COLO668 (cell line): Measurements from ENCODE around the gene COA5.
"Not testable (repeated sequence)": the region's sequence is repeated elsewhere in the genome, so short reads cannot be mapped to it uniquely, and the experiment has no call there.

Experiments used
- DNase-seq: peaks from one replicate; lab custom pipeline; 2025; ENCODE audit not compliant: unreplicated experiment; lab: John Stamatoyannopoulos, UW

COA5 gene

DNA sequence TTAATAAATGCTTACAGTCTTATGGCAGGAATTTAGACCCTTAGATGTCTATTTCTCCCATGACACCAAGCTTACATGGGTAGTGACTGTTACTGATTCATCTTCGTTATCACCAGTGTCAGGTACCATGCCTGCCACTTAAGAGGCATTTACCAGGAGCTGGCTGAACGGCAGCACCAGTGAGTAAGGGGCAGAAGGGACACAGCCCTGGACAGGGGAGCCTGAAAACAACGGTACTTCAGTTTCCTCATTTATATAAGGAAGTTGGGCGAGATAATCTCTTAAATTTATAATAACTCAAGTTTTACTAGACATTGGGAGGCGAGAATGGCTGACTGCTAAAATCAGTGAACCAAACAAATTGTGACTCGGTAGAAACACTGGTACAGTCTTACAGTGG, 1.2 kb downstream of the COA5 start:
- DNase-seq = no peak

DNA sequence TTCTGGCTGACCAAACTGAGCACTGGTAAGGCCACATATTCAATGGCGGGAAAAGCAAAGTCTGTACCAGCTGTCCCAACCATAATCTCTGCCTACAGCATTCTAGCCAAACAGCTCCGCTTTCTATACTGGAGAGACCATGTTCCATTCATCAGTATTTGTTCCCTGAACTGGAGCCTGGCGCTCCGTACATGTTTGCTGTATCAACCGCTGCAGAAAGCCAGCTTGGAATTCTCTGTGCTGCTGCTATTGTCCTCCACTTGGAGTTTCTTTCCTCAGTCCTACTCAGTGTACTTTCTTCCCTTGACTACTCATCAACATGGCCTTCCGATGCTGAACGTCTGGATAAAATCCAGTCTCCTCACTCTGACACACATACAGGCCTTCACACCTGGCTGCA, 1.9 kb downstream of the COA5 start:
- DNase-seq = no peak

DNA sequence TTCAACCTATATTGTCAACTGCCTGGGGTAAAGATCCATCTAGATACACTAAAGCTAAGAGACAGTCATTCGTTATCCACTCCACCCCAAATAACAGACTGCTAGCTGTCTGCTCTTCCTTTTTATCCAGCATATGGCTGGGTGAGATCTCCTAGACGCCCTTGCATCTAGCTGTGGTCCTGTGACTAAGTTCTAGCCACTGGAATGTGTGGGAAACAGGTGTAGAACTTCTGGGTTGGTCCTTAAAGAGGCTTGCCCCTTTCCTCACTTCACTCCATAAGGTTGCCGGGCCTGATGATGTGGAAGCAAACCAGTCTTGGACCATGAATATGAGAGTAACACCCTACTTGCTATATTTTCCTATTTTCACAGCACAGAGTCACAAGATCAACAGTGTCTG, 3.2 kb downstream of the COA5 start:
- no peak for DNase-seq

DNA sequence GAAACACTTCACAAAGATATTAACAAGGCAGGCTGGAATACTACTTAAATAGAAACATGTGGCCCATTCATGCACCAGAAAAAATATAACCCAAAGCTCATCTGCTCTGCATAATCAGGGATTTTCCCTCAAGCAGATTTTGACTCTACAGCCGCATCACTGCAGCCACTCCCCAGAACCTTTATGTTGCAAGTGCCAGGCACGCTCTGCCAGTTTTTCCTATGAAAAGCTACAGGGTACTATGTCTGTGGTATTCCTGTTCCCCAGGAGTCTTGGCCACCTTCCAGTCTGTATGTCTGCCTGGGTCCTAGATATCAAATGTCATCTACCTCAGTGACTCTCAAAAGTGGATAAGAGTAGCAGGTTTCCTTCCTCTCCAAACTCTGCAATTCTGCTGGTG, 3.8 kb downstream of the COA5 start:
- no peak for DNase-seq

DNA sequence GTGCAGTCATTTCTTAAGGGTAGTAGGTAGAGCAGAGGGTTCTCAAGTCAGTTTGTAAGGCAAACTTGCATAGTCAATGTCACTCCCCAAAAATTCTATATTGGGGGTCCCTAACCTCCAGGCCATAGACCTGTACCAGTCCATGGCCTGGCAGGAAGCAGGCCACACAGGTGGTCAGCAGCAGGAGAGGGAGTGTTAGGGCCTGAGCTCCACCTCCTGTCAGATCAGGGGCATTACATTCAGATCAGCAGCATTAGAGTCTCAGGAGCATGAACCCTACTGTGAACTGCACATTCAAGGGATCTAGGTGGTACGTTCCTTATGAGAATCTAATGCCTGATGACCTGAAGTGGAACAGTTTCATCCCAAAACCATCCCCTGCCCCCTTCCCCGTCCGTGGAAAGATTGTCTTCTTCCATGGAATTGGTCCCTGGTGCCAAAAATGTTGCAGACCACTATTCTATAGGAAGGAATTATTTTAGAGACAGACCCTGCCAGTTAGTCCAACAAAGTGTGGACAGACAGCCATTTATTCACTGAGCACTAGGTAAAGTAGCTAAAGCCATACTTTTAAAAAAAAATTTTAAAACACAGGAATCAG, 6.7 kb downstream of the COA5 start:
- peak; percentile 22 for DNase-seq

DNA sequence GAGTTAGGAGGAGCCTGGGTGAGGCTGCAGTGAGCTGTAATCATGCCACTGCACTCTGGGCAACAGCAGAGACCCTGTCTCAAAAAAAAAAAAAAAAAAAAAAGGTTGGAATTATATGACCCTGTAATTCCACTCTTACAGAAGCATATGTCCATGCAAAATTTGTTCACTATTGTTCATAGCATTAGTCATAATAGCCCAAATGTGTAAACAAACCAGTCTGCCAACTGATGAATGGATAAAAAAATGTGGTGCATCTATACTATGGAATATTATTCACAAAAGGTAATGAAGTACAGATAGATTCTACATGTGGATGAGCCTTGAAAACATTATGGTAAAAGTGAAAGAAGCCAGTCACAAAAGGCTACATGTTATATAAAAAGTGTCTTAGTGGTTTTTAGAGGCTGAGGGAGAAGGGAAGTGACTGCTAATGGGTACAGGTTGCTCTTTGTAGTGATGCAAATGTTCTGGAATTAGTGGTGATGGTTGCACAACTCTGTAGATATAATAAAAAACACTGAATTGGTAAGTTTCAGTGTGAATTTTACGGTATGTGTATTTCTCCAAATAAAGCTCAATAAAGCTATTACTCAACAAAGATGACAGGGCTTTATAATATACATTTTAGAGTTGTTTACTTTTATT, 9.4 kb downstream of the COA5 start:
- DNase-seq = no peak

DNA sequence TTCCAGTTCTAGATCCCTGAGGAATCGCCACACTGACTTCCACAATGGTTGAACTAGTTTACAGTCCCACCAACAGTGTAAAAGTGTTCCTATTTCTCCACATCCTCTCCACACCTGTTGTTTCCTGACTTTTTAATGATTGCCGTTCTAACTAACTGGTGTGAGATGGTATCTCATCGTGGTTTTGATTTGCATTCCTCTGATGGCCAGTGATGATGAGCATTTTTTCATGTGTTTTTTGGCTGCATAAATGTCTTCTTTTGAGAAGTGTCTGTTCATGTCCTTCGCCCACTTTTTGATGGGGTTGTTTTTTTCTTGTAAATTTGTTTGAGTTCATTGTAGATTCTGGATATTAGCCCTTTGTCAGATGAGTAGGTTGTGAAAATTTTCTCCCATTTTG, 13.6 kb downstream of the COA5 start:
- not testable (repeated sequence) for DNase-seq

DNA sequence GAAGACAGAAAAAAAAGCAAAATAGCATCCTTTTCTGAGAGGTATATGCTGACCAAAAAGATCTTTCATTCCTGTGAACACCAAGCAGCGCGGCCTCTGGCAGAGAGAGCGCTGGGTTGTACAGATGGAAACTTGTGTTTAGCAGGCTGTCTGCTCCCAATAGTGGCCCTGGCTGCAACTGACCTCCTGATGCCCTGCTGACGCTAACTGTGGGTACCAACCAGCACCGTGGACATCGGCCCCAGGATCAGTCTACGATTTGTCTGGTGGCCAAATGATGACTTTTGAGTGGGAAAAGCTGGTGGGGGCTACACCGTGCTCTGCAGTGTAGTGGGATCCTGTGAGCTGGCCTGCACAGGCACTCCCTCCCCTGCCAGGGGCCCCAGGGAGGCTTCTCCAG, 15.7 kb downstream of the COA5 start:
- DNase-seq = no peak

DNA sequence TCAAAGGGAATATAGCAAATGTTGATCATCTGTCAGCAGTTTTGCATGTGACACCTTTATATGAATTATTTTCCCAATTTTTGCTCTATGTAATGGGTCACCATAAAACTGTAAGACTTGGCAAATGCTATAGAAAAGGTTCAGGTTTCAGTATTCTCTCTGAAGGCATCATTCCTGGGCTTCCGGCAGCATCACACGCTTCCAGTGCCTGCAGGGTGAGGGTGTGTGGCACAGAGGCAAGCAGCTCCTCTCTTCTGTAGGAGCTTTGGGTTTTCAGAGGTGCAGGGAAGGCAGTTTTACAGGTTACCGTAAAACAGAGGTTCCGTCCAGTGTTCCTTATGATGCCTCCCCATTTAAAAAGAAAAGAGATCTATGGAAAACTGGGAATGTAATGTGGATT, 18.8 kb downstream of the COA5 start:
- no peak for DNase-seq

DNA sequence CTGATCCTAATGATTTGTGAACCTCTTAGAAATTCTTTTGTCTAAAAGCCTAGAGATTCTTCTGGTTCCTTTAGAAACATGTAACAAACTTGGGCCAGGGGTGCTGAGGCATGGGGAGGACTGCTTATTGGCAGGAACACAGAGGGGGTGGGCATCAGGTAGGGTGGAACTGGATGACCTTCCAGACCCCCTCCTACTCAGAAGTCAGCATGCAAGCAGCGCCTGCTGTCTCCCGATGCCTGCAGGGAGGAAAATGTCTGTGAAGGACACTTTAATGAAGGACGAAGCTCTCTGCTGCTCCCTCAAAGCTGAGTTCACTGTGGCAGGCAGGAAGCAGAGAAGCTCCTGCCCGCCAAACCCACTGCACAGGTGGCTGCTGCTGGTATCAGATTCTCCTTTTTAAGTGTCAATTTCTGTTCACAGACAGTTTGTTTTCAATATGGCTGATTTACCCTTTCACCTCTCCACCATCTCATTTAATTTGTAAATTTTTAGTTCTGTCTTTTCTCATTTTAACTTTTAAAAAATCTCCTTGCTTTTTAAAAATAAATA, 19.4 kb downstream of the COA5 start:
- no peak for DNase-seq

DNA sequence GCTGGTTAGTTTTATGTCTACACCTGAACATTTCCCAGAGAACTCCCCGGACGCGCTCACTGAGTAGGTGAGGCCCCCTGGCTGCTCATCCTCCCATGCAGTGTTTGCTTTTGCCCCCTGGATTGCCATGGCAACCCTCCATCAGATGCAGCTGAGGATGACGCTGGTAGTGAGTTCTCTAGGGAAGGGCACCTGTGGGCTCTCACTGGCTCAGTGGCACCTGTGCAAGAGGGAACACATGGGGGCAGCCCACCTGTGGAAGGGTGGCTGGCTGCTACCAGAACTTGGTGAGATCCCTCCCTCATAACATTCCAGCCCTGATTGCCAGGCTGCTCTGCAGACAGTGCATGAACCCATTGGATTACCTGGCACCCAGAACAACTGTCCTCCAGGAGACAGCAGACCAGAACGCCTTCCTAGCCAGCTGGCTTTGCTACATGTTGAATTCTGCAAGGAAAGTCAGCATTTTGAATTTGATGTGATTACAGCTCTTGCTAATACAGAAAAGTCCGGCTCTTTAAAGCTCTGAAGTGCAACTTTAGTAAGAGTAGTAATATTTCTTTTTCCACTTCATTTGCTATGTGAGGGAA, 21.7 kb downstream of the COA5 start:
- no peak for DNase-seq

DNA sequence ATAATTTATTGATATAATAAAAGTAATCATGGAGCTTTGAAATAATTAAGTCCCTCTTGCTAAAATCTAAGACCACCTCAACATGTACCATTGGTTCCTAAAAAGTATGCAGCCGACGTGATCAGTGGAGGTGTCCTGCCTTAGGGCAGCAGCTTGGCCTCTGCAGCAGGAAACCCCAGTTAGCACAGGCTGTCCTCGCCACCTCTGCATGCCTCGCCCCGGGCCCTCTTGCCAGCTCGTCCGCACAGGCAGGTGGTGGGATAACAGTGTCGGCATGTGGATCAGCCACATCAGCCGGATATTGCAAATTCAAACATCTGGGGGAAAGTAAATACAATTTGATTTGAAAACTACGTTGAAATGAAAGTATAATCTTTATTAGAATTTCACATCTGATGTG, 22.9 kb downstream of the COA5 start:
- DNase-seq = no peak

DNA sequence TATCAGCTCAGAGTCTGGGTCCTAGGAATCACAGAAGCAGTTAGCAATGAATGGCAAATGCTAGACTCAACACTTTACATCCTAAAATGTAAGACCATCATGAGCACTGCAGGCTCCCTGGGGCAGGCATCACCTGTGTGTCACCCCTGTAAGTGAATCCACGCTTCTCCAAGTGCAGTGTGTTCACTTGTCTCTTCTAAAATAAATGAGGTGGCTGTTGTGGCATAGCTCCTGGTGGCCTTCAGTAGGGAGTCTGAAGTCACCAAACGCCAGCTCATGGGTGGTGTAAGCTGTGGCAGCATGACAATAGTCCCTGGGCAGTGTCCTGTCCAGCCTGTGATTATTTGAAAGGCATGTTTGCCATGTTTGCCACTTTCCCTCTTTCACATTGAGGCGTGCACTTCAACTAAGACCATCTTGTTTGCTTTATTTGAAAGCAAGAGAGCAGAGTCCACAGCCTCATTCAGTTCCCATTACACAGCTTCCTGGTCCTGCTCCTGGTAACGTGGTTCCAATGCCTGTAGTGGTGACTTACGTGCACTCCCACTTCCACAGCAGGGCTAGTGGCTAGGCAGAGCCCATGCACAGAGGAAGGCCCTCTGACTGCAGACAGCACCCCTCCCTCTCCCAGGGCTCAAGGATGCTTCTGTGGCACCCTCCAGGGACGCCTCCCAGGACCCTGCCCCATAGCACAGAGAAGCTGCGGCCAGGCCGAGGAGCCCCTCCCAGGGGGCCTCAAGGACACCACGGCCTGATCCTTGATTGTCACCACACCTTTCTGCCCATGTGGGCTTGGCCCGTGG, 24.3 kb downstream of the COA5 start:
- DNase-seq = peak; percentile 10

DNA sequence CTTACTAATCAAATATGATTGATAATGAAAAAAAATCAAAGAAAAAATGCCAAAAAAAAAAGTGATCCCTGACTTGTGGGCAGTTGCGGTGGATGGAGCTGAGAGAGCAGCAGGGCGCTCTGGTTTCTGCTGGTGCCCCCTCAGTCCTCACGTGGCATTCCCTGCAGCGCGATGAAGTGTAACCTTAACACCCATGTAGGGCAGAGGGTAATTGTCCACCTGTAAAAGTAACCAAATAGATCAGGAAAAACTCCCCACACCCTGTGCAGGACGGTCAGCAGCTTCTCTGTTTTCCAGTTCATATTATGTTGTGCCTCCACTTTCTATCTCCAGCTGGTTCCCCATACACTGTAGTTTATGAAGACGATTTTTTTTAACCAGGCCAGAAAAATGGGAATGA, 25.0 kb downstream of the COA5 start:
- DNase-seq = no peak

DNA sequence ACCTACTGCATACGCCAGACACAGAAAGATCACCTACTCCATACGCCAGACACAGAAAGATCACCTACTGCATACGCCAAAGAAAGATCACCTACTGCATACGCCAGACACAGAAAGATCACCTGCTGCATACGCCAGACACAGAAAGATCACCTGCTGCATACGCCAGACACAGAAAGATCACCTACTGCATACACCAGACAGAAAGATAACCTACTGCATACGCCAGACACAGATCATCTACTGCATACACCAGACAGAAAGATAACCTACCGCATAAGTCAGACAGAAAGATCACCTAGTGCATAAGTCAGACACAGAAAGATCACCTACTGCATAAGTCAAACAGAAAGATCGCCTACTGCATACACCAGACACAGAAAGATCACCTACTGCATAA, 25.8 kb downstream of the COA5 start:
- DNase-seq = no peak

DNA sequence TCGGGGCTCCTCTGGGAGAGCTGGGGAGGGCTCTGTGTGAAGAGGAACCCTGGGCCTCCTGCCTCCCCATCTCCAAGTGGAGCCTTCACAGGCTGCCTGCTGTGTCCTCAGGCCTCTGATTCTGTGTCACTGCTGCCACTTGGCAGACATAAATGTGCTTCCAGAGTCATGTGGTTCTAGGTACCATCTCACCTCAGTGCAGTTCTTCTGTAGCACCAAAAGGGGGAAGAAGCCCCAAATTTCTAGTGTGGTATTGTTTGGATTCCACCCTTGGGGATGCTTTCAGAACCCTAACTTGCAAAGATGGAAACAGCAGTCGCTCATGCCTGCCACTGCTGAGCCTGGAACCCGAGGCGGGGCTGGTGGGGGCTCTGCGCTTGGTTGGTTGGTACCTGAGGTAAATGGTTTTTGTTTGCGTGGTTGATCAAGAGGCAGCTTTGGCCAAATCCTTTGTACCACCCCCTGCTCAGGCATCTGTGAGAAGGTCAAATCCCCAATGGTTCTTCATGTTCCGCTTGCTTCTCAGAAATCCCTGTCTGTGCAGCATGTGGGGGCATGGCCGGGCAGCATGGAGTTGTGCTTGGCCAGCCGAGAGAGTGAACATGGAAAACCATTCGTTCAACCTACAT, 27.5 kb downstream of the COA5 start:
- DNase-seq = no peak

DNA sequence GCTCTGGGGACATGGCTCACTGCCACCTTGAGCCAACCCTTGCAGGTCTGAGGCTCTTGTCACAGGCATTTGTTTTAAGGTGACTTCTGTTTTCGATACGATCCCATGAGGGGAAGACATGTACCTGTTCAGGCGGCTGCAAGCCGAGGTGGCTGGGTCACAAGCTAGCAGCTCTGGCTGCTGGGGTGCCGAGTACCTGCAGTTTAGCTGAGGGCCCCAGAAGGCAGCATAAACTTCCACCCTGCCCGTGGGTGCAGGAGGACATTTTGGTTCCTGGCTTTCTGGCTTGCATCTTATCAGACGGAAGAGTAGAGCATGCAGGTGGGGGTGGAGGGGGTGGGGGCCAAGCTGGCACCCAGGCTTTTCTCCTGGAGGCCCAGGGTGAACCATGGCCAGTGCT, 28.4 kb downstream of the COA5 start:
- DNase-seq = no peak

DNA sequence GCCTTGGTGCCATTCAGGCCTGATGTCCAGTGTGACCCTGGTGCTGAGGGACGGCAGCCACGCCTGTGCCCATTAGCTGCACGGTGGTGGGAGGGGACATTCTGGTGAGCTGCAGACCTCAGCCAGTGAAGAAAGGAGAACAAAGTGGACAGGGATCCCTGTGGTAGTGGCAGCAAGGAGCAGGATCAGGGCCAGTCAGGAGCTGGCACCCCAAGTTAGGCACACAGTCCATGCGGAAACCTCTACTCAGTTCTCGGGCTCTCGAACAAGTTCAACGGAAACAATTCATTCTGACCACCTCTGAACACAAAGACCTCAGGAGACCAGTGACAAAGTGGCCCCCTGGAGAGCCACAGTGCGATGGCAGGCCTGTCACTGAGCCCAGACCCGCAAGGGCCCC, 30.1 kb downstream of the COA5 start:
- DNase-seq = no peak

DNA sequence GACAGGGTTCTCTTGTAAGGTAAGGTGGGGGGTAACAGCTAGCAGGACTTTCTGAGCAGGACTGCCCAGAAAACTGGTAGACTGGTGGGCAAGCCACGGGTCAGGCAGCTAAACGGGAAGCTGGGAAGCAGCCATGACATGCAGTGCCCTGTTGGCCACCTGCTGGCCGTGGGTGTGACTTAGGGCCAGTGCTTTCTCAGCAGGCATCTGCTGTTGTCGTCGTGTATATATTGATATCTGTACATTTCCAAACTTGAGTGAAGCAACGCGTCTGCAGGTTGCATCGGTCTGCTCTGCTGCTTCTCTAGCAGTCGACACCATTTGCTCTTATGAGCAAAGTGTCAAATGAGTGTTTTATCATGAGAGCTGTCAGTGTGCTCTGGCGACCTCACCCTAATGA, 31.0 kb downstream of the COA5 start:
- peak; percentile 16 for DNase-seq

DNA sequence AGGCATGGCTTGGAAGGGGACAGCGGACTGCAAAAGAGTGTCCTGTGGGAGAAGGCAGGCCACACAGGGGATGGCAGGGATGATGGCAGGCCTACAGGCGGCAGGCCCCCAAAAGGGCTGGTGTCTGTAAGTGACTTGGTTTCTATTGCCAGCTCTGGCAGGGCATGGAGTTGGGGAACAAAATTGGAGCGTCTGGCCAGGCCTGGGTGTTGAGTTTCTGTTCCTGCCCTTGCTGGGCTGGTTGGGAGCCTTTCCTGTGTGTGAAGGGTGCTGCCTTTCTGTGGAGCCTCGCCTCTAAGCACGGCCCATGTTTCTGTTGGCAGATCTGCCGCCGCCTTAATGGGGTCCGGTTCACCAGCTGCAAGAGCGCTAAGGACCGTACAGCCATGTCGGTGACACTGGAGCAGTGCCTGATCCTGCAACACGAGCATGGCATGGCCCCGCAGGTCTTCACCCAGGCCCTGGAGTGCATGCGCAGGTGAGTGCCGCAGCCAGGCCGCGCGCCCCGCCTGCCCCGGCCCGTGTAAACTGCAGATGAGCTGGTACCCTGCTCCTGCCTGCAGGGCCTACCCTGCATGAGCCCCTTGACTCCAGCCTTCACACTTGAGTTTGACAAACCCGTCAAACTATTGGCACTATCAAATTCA, 31.5 kb downstream of the COA5 start:
- DNase-seq = no peak

DNA sequence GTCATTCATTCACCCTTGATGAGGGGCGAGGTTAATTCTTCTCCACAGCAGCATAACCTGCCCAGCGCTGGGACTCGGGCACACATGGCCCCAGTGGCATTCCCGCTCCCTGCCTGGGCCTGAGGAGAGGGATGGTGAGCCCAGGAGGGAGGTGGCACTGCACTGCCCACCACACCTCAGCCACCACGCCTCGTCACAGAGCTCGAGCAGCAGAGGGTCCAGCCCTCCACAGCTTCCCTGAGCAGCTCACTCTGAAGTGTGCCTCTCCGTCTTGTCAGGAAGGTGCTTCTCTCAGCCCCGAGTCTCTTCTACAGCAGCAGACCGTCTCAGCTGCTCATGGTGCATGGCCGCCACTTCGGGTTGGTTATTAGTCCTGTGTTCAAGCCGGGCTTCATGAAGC, 34.9 kb downstream of the COA5 start:
- no peak for DNase-seq
